ENCODE measurements around the gene CIDEB. TPM values are rescaled to one million over a fixed set of nuclear protein-coding genes. Genes with fewer than 3 reads are reported as not detected.

CIDEB gene
- total RNA-seq, 2 donors from 2014 or later, result 6.4 to 6.9 TPM

DNA sequence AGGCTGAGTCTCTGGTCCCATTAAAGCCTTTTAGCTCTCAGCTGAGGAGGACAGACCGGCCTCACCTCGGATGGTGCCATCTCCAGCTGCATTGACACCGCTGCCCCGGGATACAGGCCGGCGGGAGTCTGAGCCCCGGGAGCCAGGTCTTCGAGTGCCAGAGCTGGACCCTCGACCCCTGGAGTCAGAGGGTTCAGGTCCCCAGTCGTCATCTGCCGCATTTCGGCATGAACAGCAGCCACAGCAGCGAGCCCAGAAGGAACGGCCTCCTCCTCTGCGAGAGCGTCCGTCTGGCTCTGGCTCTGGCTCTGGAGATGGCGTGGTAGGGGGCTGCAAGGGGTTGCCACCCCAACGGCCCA, 45.8 kb downstream of the CIDEB start:
- ATAC-seq, result no peak
- intact Hi-C loops (cut with DNase I), result no loop called here

DNA sequence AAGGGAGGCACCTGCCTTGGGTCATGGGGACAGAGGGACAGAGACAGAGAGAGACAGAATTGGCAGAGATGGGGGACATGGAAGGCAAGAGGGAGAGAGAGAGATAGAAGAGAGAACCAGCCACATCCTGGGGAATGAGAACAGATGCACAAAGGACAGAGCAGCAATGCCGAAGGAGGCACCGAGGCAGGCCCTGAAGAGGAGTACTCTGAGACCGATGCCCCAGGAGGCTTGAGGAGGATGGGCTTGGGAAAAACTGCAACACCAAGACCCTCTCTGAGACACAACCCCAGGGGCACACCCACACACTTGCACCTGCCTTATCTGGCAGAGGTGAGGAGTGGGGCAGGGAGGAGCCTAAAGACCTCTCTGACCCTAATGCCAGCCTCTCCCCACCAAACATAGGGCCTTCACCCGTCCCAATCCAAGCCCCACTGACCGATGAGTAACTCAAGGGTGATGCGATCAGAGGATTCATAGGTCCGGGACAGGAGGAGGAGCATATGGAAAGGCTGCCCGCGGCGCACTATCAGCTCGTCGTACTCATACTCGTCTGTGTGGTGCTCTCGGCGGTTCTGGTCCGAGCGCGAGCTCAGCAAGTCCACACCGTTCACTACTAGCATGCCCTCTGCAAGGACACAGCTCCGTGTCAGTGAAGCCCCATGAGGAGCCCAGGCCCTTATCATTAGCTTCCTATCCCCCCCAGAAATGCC, 46.4 kb downstream of the CIDEB start:
- ATAC-seq, result peak in 1 of 2 donors; percentile 16
- peak; percentile 21 for DNase-seq
- intact Hi-C loops (cut with DNase I), result no loop called here

More for the DNA sequence above, 45.8 kb downstream of the CIDEB start:
- DNase-seq, result peak; percentile 17

DNA sequence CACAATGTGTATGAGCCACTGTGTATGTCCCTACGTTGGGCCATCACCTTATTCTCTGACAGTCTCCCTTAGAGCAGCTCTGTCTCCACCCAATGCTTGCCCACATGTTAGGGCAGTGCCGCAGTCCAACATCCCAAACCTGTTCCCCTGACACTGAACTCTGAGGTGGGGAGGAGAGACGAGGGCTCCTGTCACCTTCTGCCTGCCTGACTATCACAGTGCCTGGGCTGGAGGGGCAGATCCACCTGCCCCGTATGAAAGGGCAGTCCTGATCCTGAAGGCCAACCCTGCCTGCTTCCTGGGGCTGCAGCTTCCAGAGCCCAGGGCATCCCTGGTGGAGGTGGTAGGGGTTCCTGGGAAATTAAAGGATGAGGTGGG, 47.0 kb downstream of the CIDEB start:
- peak; percentile 3 for DNase-seq
- intact Hi-C loops (cut with DNase I), result no loop called here
- no peak for ATAC-seq

DNA sequence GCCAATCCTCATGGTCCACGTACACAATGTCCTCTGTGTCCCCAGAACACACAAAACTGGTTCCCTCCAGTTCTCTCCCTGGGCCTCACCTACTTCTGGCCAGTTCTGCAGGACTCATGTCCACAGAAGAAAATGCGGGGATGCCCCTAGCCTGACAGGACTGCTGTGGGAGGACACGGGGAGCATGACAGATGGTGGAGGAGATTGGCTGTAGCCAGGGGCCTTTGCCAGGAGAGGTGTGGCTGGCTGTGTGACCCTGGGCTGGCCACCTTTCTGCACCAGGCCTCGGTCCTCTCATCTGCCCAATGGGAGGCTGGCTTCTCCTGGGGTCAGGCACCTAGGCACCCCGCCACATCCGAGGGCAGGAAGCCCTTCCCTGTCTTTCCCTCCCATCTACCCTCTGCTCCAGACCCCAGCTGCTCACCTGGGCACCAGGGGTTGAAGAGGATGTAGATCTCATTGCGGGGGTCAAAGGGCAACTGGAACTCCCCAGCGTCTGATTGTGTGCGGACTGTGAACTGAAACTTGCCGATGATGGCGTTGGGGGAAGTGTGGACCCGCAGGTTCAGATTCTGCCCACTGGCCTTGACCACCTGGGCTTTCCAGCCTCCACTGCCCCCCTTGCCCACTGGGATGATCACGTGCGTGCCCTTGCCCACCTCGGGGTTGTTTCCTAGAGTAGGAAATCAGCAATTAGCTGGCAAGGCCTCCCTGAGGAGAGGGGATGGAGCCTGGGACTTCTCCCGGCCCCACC, 47.6 kb downstream of the CIDEB start:
- DNase-seq (peak; percentile 12), ATAC-seq (no peak)
- intact Hi-C loops (cut with DNase I), result no loop called here

DNA sequence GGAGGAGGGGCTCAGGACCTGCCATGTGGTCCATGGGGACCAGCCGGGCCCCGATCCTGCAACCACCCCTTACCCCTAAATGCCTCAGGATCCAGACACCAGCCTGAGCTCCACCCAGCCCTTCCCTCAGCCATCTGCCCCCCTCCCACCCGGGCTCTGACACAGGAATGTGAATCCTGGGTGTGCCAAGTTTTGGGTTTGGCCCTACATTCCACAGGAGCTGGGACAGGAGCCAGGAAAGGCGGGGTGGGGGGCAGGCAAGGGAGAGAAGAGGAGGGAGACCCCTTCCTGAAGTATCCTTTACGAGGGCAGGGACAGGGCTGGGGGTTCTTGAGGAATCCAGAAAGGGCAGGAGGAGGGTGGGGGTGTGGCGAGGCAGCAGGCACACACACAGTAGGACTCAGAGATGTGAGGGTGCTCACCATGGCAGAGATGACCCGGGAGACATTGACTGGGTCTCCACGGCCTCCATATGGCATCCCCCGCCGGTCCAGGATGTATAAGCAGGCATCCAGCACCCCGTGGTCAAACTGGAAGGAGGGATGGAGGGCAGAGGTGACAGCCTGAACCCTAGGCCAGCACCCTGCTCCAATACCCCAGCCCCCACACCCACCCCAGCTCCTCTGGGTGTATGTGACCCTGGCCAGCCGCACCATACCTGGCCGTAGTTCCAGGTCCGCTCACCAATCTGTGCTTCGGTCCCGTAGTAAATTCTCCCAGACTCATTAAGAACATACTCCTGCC, 48.3 kb downstream of the CIDEB start:
- DNase-seq (peak; percentile 38), ATAC-seq (peak; percentile 21 to 31)
- intact Hi-C loops (cut with DNase I), result no loop called here

DNA sequence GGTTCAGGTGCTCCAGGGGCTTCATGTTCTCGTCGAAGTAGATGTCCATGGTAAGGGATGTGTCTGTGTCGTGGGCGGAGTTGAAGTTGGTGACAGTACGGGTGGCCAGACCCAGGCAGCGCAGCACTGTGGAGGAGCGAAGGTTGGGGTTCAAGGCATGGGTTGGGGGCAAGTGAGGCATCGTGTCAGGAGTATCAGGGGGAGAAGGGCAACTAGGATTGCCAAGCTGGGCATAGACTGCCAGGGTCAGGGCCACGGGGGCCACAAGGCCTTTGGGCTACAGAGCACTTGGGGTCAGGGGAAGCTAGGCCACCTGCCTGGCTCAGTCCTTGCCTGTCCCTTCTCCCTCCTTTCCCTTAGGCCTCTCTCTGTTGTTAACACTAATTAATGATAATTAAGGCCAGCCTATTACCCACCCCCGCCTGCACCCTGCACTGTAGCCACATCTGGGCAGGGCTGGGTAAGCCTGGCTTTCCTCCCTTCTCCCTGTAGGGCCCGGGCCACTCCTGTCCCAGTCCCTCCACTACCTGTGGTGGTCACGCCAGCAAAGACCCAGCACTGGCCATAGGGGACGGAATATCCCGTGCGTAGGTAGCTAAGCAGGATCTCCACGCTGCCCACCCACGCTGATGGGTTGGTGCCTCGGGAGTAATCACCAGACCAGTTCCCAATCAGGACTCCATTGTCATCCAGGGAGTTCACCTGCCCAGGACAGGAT, 49.1 kb downstream of the CIDEB start:
- ATAC-seq (peak in 1 of 2 donors; percentile 4), DNase-seq (peak; percentile 15)
- intact Hi-C loops (cut with DNase I), result no loop called here

DNA sequence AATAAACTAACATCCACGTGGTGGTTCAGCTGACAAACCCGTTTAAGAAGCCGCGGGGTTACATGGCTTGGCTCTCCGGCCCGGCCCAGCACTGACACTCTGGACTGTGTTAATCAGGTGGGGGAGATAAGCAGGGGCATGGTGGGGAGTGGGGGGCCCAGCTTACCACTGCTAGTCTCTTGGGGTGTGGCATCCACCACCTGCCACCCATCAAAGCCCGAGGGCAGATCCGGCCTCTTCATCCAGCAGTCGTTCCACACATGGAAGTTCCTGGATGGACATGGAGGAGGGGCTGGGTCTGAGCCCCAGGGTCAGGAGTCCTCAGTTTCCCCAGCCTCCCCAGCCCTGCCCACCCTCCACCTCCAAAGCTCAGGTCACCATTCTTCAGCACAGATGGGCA, 49.7 kb downstream of the CIDEB start:
- DNase-seq, result peak; percentile 10
- intact Hi-C loops (cut with DNase I), result no loop called here
- no peak for ATAC-seq

DNA sequence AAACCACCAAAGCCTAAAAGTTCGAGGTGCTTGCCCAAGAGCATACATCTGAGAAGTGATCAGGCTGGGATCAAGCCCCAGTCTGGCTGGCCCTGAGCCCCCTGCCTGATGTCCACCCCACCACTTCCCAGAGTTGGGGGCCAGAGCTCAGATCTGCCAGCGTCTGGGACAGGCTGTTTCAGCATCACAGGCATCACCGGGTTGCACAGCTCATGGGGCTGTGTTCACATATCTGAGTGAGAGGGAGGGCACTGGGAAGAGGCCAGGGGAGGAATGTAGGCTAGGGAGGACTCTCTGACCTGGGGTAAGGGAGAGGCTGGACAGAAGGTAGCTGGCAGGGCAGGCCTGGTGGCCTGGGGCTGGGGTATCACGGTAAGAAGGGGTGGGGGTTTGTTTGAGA, 50.8 kb downstream of the CIDEB start:
- no peak for ATAC-seq
- DNase-seq, result peak; percentile 18
- intact Hi-C loops (cut with DNase I), result no loop called here

DNA sequence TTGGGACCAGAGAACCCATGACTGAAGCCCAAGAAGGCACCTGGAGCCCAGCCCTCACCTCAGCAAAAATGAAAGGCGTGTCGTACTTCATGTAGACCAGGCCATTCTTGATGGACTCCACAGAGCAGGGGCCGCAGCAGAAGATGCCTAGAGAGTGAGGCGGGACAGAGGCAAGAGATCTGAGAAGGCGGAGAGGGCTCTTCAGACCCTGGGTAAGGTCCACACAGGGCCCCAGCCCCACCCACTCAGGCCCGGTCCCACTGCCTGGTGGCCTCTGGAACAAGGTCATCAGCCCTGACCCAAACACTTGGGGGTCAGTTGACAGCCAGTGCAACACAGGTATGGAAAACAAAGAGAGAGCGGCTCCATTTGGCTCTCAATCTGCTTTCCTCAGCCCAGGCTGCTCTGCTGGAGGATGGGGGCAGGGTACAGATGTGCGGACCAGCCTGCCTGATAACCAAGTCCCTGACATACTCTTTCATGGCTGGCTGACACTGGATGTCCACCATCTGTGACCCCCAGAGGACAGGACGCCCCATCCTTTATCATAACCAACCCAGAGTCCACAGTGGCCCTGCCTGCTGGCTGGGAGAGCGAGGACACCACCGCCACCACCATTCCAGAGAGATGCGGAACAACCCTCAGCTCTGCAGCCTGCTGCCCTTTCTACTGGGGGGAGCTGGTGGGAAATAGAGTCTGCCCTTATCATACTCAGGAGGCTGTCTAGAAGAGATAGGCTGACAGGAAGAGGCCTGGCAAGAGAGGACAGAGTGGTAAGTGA, 51.7 kb downstream of the CIDEB start:
- ATAC-seq (no peak), DNase-seq (peak; percentile 15)
- intact Hi-C loops (cut with DNase I), result no loop called here

DNA sequence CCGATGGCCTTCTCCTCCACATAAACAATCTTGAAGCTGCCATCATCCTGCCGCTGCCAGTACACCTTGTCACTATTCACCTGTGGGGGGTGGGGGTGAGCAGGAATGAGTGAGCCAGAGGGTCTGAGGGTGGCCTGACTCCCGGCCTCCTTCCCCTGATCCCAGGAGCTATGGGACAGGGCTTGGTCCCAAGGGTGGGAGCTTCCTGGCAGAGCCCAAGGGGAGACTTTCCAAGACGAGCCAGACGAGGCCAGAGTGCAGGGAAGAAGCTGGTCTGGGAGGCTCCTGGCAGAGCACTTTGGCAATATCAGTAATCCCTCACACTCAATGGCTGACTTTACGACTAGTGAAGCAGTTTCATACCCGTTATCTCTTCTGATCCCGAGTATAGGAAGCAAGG, 52.3 kb downstream of the CIDEB start:
- intact Hi-C loops (cut with DNase I), result no loop called here
- ATAC-seq (no peak), DNase-seq (peak; percentile 17)

Other genes with a start within 250 kb of the CIDEB start
- gene CPNE6, start 236.4 kb downstream of the CIDEB start, total RNA-seq, result not detected
- 10 to 100 TPM; 11.5 to 13.0 TPM for gene PCK2, start 213.7 kb downstream of the CIDEB start, total RNA-seq
- gene DCAF11, start 193.2 kb downstream of the CIDEB start, total RNA-seq, result 10 to 100 TPM; 59.6 to 60.2 TPM
- gene NRL, start 193.0 kb downstream of the CIDEB start, total RNA-seq, result 1 to 10 TPM; 1.6 to 1.8 TPM
- gene FITM1, start 177.3 kb downstream of the CIDEB start, total RNA-seq, result 100 to 1,000 TPM; 103 to 131 TPM
- 100 to 1,000 TPM in 1 of 2 donors, 10 to 100 TPM in 1; 91.6 to 103 TPM for gene PSME1, start 171.8 kb downstream of the CIDEB start, total RNA-seq
- gene EMC9, start 166.4 kb downstream of the CIDEB start, total RNA-seq, result 10 to 100 TPM; 14.3 to 22.0 TPM
- 10 to 100 TPM; 65.5 to 84.2 TPM for gene PSME2, start 161.4 kb downstream of the CIDEB start, total RNA-seq
- 10 to 100 TPM; 31.6 to 41.7 TPM for gene RNF31, start 160.5 kb downstream of the CIDEB start, total RNA-seq
- gene IRF9, start 146.7 kb downstream of the CIDEB start, total RNA-seq, result 10 to 100 TPM; 44.7 to 84.6 TPM
- 1 to 10 TPM; 8.4 to 8.9 TPM for gene REC8, start 135.9 kb downstream of the CIDEB start, total RNA-seq
- gene IPO4, start 119.2 kb downstream of the CIDEB start, total RNA-seq, result 10 to 100 TPM; 11.8 to 30.2 TPM
- gene TM9SF1, start 112.5 kb downstream of the CIDEB start, total RNA-seq, result 10 to 100 TPM; 30.7 to 34.0 TPM
- gene TSSK4, start 102.3 kb downstream of the CIDEB start, total RNA-seq, result under 1 TPM in 1 of 2 donors, not detected in 1; 0.21 TPM
- 10 to 100 TPM; 34.7 to 38.4 TPM for gene CHMP4A, start 94.5 kb downstream of the CIDEB start, total RNA-seq
- gene MDP1, start 91.9 kb downstream of the CIDEB start, total RNA-seq, result 10 to 100 TPM; 14.5 to 18.2 TPM
- 100 to 1,000 TPM; 162 to 186 TPM for gene NEDD8, start 75.6 kb downstream of the CIDEB start, total RNA-seq
- 10 to 100 TPM; 24.1 to 34.1 TPM for gene GMPR2, start 75.0 kb downstream of the CIDEB start, total RNA-seq
- 10 to 100 TPM; 45.3 to 49.2 TPM for gene TINF2, start 65.4 kb downstream of the CIDEB start, total RNA-seq
- gene TGM1, start 44.8 kb downstream of the CIDEB start, total RNA-seq, result 1 to 10 TPM; 5.5 to 6.4 TPM
- gene RABGGTA, start 36.4 kb downstream of the CIDEB start, total RNA-seq, result 10 to 100 TPM; 16.1 to 18.6 TPM
- gene DHRS1, start 8.2 kb downstream of the CIDEB start, total RNA-seq, result 1 to 10 TPM; 7.9 to 8.4 TPM
- gene NOP9, start 8.1 kb downstream of the CIDEB start, total RNA-seq, result 10 to 100 TPM; 17.5 to 21.7 TPM
- 1 to 10 TPM; 1.6 to 2.8 TPM for gene LTB4R2, start 2.2 kb upstream of the CIDEB start, total RNA-seq
- 1 to 10 TPM; 2.8 to 3.2 TPM for gene LTB4R, start 3.5 kb upstream of the CIDEB start, total RNA-seq
- 10 to 100 TPM; 19.2 to 43.9 TPM for gene ADCY4, start 27.1 kb upstream of the CIDEB start, total RNA-seq
- 1 to 10 TPM; 6.5 to 6.7 TPM for gene RIPK3, start 32.0 kb upstream of the CIDEB start, total RNA-seq
- 10 to 100 TPM; 23.9 to 30.9 TPM for gene NFATC4, start 60.2 kb upstream of the CIDEB start, total RNA-seq
- gene NYNRIN, start 91.0 kb upstream of the CIDEB start, total RNA-seq, result 10 to 100 TPM in 1 of 2 donors, 1 to 10 TPM in 1; 6.5 to 12.0 TPM
- 1 to 10 TPM; 2.2 to 2.5 TPM for gene CBLN3, start 121.7 kb upstream of the CIDEB start, total RNA-seq
- 10 to 100 TPM; 24.8 to 27.1 TPM for gene KHNYN, start 122.0 kb upstream of the CIDEB start, total RNA-seq
- gene SDR39U1, start 134.8 kb upstream of the CIDEB start, total RNA-seq, result 10 to 100 TPM; 72.0 to 78.8 TPM
- gene CMA1, start 200.3 kb upstream of the CIDEB start, total RNA-seq, result 1 to 10 TPM in 1 of 2 donors, under 1 TPM in 1; 0.42 to 5.2 TPM